Neural cell (in vitro differentiated cells): ENCODE measurements around the gene PDLIM1.

Experiments used
- EP300 ChIP-seq: fragments of 450-650 bp; conservative IDR thresholded peaks from 2 replicates; pipeline ENCODE4 v1.6.1; 2014; ENCODE audit warnings: antibody characterized with exemption, mild to moderate bottlenecking, moderate library complexity; ENCODE audit not compliant: poor library complexity, severe bottlenecking
- EZH2 ChIP-seq: fragments of 200-600, 300-800 bp; shearing (Covaris generic), sonication (generic); IDR thresholded peaks from 2 replicates; pipeline ENCODE4 v1.6.1; 2014; ENCODE audit warnings: antibody characterized with exemption, low read length, borderline replicate concordance, mild to moderate bottlenecking; ENCODE audit not compliant: insufficient read depth, poor library complexity, severe bottlenecking
- RAD21 ChIP-seq: fragments of 450-650 bp; conservative IDR thresholded peaks from 2 replicates; pipeline ENCODE4 v1.6.1; 2014; ENCODE audit warnings: antibody characterized with exemption, mild to moderate bottlenecking, moderate library complexity
- SMC3 ChIP-seq: fragments of 450-650 bp; conservative IDR thresholded peaks from 2 replicates; pipeline ENCODE4 v1.6.1; 2014; ENCODE audit warnings: antibody characterized with exemption, mild to moderate bottlenecking, moderate library complexity; ENCODE audit not compliant: poor library complexity
- TAF1 ChIP-seq: IDR thresholded peaks from 2 replicates; pipeline ENCODE4 v1.6.1; 2012; ENCODE audit warnings: low read depth
- TF ChIP-seq, protein P1 (sequence below): fragments of 450-650 bp; IDR thresholded peaks from 2 replicates; pipeline ENCODE4 v1.5.1; 2014; ENCODE audit warnings: antibody characterized with exemption, mild to moderate bottlenecking, moderate library complexity; ENCODE audit not compliant: poor library complexity, severe bottlenecking
- TF ChIP-seq, protein P2 (sequence below): IDR thresholded peaks from 2 replicates; pipeline ENCODE4 v1.6.1; 2012; ENCODE audit warnings: borderline replicate concordance

DNA sequence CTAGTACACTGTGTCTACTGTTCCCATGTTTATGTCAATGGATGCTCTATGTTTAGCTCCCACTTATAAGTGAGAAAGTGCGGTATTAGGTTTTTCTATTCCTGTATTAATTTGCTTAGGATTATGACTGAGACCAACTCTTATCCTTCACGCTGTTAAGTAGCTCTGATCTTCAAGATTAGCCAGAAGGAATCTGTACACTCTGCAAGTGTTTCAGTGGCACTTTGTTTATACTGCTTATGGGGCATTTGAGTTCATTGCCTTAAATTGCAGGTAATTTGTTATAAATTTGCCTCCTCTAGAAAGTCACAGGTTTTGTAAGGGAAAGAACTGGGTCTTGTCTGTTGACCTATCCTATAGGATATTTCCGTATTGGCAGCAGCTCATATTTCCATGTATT is 103.2 kb downstream of the PDLIM1 start:
- TF ChIP-seq, protein P1, sequence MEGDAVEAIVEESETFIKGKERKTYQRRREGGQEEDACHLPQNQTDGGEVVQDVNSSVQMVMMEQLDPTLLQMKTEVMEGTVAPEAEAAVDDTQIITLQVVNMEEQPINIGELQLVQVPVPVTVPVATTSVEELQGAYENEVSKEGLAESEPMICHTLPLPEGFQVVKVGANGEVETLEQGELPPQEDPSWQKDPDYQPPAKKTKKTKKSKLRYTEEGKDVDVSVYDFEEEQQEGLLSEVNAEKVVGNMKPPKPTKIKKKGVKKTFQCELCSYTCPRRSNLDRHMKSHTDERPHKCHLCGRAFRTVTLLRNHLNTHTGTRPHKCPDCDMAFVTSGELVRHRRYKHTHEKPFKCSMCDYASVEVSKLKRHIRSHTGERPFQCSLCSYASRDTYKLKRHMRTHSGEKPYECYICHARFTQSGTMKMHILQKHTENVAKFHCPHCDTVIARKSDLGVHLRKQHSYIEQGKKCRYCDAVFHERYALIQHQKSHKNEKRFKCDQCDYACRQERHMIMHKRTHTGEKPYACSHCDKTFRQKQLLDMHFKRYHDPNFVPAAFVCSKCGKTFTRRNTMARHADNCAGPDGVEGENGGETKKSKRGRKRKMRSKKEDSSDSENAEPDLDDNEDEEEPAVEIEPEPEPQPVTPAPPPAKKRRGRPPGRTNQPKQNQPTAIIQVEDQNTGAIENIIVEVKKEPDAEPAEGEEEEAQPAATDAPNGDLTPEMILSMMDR: no peak
- TF ChIP-seq EP300 (no peak), SMC3 (no peak), TAF1 (no peak), EZH2 (no peak), RAD21 (no peak)
- TF ChIP-seq, protein P2, sequence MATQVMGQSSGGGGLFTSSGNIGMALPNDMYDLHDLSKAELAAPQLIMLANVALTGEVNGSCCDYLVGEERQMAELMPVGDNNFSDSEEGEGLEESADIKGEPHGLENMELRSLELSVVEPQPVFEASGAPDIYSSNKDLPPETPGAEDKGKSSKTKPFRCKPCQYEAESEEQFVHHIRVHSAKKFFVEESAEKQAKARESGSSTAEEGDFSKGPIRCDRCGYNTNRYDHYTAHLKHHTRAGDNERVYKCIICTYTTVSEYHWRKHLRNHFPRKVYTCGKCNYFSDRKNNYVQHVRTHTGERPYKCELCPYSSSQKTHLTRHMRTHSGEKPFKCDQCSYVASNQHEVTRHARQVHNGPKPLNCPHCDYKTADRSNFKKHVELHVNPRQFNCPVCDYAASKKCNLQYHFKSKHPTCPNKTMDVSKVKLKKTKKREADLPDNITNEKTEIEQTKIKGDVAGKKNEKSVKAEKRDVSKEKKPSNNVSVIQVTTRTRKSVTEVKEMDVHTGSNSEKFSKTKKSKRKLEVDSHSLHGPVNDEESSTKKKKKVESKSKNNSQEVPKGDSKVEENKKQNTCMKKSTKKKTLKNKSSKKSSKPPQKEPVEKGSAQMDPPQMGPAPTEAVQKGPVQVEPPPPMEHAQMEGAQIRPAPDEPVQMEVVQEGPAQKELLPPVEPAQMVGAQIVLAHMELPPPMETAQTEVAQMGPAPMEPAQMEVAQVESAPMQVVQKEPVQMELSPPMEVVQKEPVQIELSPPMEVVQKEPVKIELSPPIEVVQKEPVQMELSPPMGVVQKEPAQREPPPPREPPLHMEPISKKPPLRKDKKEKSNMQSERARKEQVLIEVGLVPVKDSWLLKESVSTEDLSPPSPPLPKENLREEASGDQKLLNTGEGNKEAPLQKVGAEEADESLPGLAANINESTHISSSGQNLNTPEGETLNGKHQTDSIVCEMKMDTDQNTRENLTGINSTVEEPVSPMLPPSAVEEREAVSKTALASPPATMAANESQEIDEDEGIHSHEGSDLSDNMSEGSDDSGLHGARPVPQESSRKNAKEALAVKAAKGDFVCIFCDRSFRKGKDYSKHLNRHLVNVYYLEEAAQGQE: no peak
